Activated B cell treated with CpG ODN at 0.5 μM for 24 hours (primary cell): ENCODE data around the gene COX4I1. TPM values are rescaled to one million over a fixed set of nuclear protein-coding genes. Genes with fewer than 3 reads are reported as not detected.
A peak's percentile ranks its signal among the peaks of the same experiment; 100 is the strongest.

Experiments used
- ATAC-seq: fragments of 200-7000 bp; cut with Tn5 transposase; one replicate; pipeline ENCODE4 v1.10.0; 2021; ENCODE audit warnings: low read depth, mild to moderate bottlenecking, moderate library complexity
- CTCF ChIA-PET: fragments of 350-600 bp; sonication (Branson Sonifier 250); formaldehyde crosslinking; loops from one replicate; lab custom pipeline; 2021; ENCODE audit warnings: antibody characterized with exemption; lab: Charles Lee
- POLR2A ChIA-PET: fragments of 350-600 bp; sonication (Branson Sonifier 250); formaldehyde crosslinking; loops from one replicate; lab custom pipeline; 2021; ENCODE audit warnings: antibody characterized with exemption; lab: Charles Lee
- DNase-seq: peaks from one replicate; pipeline ENCODE4 v3.0.0; 2022
- H3K27ac Mint-ChIP-seq: one replicate; pipeline ENCODE4 v1.8.0; 2020; ENCODE audit warnings: mixed read lengths
- H3K27me3 Mint-ChIP-seq: one replicate; pipeline ENCODE4 v1.8.0; 2021; ENCODE audit warnings: mixed read lengths
- H3K36me3 Mint-ChIP-seq: one replicate; pipeline ENCODE4 v1.8.0; 2021; ENCODE audit warnings: low read depth, mixed read lengths
- H3K4me1 Mint-ChIP-seq: one replicate; pipeline ENCODE4 v1.8.0; 2021; ENCODE audit warnings: mixed read lengths
- H3K4me3 Mint-ChIP-seq: one replicate; pipeline ENCODE4 v1.8.0; 2020; ENCODE audit warnings: mild to moderate bottlenecking, mixed read lengths
- H3K9me3 Mint-ChIP-seq: one replicate; pipeline ENCODE4 v1.8.0; 2020; ENCODE audit warnings: mixed read lengths
- intact Hi-C: fragments of 100-400 bp; cut with micrococcal nuclease; formaldehyde crosslinking; loops from one replicate; pipeline ENCODE4 v1.15.1; 2024
- total RNA-seq: library from RNA; stranded (reverse); gene quantifications from 2 replicates; pipeline ENCODE4 v1.2.3, GENCODE V29; 2022
- TF ChIP-seq, protein P1 (sequence below): fragments of 200-600 bp; IDR thresholded peaks from one replicate; pipeline ENCODE4 v1.8.0; 2022; ENCODE audit warnings: antibody characterized with exemption, mild to moderate bottlenecking

Gene COX4I1
- total RNA-seq, 1 donor from 2014 or later = 578 TPM

DNA sequence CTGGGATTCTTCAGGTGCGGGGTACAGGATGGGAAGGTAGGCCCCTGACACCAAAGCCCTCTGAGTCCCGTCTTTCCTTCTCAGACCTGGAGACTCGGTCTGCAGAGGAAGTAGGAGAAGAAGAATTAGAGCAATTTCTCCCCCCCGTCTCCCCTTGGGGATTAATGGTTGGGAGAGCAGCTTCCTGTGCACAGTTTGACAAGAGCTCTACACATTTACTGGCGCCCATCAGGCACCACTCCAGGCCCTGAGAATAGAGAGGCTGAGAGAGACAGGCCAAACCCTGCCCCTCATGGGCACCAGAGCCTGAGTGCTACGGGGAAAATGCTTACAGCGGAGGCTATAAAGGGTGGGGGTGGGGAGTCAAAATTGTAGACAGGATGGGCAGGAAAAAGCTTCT, 45.1 kb upstream of the COX4I1 start:
- peak; percentile 40 for DNase-seq
- ChIA-PET CTCF (interaction anchor here (0.9 to 1.5 kb wide), 3 partner anchors 36 to 79 kb away, joined by 3 to 4 read pairs (median 3); no protein-coding TSS in a partner anchor), POLR2A (interaction anchor here (0.6 to 3.2 kb wide), 13 partner anchors 10 to 254 kb away, joined by 3 to 16 read pairs (median 4); no protein-coding TSS in a partner anchor)
- intact Hi-C loops = loop anchor here (5.0 to 10.0 kb wide), 4 partner anchors 727 to 1740 kb away; partner anchors contain the start of genes FBXO31, KIAA0513 and ZCCHC14
- peak overlapping the region; percentile 76 for H3K4me3 Mint-ChIP-seq
- peak overlapping the region; percentile 100 for H3K27ac Mint-ChIP-seq
- H3K4me1 Mint-ChIP-seq = peaks cover 90% of the 10 kb centered on the region
- peaks cover 3% of the 10 kb centered on the region for H3K36me3 Mint-ChIP-seq
- peak; percentile 23 for ATAC-seq
- TF ChIP-seq, protein P1, sequence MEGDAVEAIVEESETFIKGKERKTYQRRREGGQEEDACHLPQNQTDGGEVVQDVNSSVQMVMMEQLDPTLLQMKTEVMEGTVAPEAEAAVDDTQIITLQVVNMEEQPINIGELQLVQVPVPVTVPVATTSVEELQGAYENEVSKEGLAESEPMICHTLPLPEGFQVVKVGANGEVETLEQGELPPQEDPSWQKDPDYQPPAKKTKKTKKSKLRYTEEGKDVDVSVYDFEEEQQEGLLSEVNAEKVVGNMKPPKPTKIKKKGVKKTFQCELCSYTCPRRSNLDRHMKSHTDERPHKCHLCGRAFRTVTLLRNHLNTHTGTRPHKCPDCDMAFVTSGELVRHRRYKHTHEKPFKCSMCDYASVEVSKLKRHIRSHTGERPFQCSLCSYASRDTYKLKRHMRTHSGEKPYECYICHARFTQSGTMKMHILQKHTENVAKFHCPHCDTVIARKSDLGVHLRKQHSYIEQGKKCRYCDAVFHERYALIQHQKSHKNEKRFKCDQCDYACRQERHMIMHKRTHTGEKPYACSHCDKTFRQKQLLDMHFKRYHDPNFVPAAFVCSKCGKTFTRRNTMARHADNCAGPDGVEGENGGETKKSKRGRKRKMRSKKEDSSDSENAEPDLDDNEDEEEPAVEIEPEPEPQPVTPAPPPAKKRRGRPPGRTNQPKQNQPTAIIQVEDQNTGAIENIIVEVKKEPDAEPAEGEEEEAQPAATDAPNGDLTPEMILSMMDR = no peak
- H3K9me3 Mint-ChIP-seq = peaks cover 3% of the 10 kb centered on the region
- H3K27me3 Mint-ChIP-seq = no peaks in the 10 kb centered on the region

DNA sequence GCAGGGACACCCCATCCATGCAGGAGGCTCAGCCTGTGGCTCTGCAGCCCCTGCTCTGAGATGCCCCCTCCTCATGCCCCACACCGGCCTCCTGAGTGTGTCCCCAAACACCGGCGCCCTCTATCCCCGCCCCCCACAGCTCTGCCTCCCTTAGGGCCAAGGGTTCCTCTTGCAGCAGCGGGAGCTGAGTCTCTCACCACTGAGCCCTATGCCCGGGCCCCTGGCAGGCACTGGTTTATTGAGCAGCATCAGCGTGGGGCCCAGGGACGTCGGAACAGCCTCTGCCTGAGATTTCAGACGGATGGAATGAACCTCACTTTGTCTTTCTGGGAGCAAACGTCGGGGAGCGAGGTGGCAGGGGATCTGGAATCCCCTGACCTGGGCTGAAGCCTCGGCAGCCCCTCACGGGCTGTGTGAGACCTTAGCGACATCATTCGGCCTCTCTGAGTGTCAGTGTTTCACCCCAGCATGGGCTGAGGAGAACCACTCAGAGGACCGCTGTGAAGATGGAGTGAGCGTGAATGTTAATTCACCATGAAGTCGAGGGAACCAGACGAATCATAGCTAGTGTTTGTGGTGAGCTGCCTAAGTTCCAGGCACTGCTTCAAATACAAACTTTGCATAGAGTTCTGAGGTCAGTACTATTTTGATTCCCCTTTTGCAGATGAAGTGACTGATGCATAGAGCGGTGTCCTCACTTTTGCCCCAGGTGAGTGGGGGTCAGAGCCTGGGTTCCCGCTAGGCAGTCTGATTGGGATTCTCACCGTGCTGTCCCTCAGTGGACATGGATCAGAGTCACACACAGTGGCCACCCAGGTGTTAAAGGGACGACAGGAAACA, 43.3 kb upstream of the COX4I1 start:
- ChIA-PET CTCF (interaction anchor here (0.6 to 1.6 kb wide), 4 partner anchors 18 to 96 kb away, joined by 3 to 6 read pairs (median 4); no protein-coding TSS in a partner anchor), POLR2A (interaction anchor here (0.6 to 2.7 kb wide), 30 partner anchors 10 to 1632 kb away, joined by 3 to 23 read pairs (median 4); partner anchors contain the start of gene GSE1)
- DNase-seq = peak; percentile 69
- intact Hi-C loops = loop anchor here (1.0 to 10.0 kb wide), 13 partner anchors 21 to 1739 kb away; partner anchors contain the start of genes COX4I1, EMC8, FBXO31 and GINS2
- peak; percentile 61 for ATAC-seq
- TF ChIP-seq, protein P1 = no peak
- H3K27ac Mint-ChIP-seq = peak overlapping the region; percentile 100
- H3K4me1 Mint-ChIP-seq = peaks cover 94% of the 10 kb centered on the region
- peak overlapping the region; percentile 83 for H3K4me3 Mint-ChIP-seq
- no peaks in the 10 kb centered on the region for H3K27me3 Mint-ChIP-seq
- peaks cover 3% of the 10 kb centered on the region for H3K9me3 Mint-ChIP-seq
- no peaks in the 10 kb centered on the region for H3K36me3 Mint-ChIP-seq

DNA sequence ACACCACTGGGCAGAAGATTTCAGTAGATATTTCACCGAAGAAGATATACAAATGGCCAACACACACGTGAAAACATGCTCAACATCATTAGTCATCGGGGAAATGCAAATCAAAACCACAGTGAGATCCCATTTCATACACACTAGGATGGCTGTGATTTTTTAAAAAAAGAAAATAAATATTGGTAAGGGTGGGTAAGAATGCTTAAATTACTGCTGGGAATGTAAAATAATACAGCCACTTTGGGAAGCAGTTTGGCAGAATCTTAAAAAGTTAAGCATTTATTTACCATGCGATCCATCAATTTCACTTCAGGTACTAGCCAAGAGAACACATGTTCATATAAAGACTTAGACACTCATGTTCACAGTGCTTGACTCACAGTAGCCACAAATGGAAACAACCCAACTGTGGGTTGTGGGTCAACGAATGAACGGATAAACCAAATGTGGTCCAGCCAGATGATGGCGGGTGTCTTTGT, 42.1 kb upstream of the COX4I1 start:
- H3K36me3 Mint-ChIP-seq = no peaks in the 10 kb centered on the region
- peaks cover 94% of the 10 kb centered on the region for H3K4me1 Mint-ChIP-seq
- intact Hi-C loops = loop anchor here (2.0 to 10.0 kb wide), 11 partner anchors 69 to 1737 kb away; partner anchors contain the start of genes FBXO31, GINS2 and ZCCHC14
- no peaks in the 10 kb centered on the region for H3K27me3 Mint-ChIP-seq
- peak overlapping the region; percentile 83 for H3K4me3 Mint-ChIP-seq
- peaks cover 3% of the 10 kb centered on the region for H3K9me3 Mint-ChIP-seq
- ChIA-PET CTCF (interaction anchor here (1.6 kb wide), 1 partner anchor 20 kb away, joined by 3 read pairs; no protein-coding TSS in a partner anchor), POLR2A (interaction anchor here (0.6 to 2.7 kb wide), 14 partner anchors 11 to 448 kb away, joined by 3 to 23 read pairs (median 4); no protein-coding TSS in a partner anchor)
- ATAC-seq = peak; percentile 7
- H3K27ac Mint-ChIP-seq = peak overlapping the region; percentile 100
- TF ChIP-seq, protein P1 = no peak
- no peak for DNase-seq

DNA sequence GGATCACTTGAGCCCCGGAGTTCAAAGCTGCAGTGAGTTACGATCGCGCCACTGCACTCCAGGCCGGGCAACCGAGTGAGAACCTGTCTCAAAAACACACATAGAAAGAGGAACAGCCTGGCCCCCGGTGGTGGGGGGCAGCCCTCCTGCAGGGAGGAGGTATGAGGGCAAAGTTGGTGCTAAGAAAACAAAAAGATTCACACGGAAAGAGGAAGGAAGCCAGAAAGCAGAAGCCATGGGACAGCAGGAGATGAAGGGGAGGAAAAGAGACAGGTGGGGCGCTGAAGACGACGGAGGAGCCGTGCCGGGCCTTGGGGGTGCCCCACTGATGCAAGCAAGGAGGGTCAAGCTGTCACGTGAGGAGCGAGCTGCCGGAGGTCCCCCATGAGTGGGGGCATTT, 40.4 kb upstream of the COX4I1 start:
- peak; percentile 43 for DNase-seq
- no peaks in the 10 kb centered on the region for H3K36me3 Mint-ChIP-seq
- H3K27ac Mint-ChIP-seq = peak overlapping the region; percentile 100
- ATAC-seq = peak; percentile 10
- TF ChIP-seq, protein P1 = no peak
- H3K27me3 Mint-ChIP-seq = no peaks in the 10 kb centered on the region
- peak overlapping the region; percentile 44 for H3K4me3 Mint-ChIP-seq
- intact Hi-C loops = loop anchor here (1.0 to 10.0 kb wide), 12 partner anchors 9 to 1736 kb away; partner anchors contain the start of genes FBXO31 and ZCCHC14
- ChIA-PET CTCF (interaction anchor here (0.6 to 4.6 kb wide), 11 partner anchors 15 to 100 kb away, joined by 3 to 42 read pairs (median 4); no protein-coding TSS in a partner anchor), POLR2A (interaction anchor here (0.8 to 2.3 kb wide), 7 partner anchors 9 to 205 kb away, joined by 3 to 15 read pairs (median 4); no protein-coding TSS in a partner anchor)
- H3K4me1 Mint-ChIP-seq = peaks cover 83% of the 10 kb centered on the region
- H3K9me3 Mint-ChIP-seq = peaks cover 3% of the 10 kb centered on the region
